ENCODE measurements around the gene PXDN. TPM values are rescaled to one million over a fixed set of nuclear protein-coding genes. Genes with fewer than 3 reads are reported as not detected.

Gene PXDN
- polyA plus RNA-seq, 10 donors, result 134 to 247 (median 172) TPM

DNA sequence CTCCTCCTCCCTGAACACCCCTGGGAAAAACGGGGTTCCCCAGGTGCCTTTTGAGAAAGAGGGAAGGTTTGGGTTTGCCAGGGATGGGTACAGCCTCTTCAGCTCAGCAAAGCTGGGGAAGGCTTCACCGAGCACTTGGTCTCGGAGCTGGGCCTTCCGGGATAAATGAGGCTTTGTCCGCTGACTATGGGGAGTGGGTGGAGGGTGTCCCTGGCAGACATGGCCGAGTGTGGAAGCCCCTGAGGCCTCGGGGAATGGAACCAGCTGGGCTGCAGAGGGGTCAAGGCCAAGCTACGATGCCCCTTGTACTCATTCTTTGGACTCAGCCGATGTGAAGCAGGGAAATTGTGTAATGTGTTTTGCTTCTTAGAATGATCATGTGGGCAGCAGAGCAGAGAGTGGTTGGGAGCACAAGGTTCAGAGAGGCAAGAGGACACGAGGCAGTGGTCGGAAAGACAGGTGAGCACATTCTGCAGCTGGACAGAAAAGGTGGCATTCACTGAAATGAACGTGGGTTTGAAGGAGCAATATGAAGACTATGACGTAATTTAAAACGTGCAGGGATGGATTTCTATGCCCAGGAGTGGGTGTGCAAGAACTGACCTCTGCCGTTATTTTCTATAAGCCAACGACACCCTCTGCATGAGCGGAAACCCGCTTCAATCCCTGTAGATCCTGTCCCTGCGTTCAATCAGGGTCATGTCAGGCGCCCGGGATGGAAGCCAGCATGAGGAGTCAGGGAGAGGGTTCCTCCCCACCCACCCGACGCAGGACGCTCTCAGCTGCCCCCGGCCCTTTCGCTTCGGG, 142.6 kb downstream of the PXDN start:
- DNase-seq, result no peak

DNA sequence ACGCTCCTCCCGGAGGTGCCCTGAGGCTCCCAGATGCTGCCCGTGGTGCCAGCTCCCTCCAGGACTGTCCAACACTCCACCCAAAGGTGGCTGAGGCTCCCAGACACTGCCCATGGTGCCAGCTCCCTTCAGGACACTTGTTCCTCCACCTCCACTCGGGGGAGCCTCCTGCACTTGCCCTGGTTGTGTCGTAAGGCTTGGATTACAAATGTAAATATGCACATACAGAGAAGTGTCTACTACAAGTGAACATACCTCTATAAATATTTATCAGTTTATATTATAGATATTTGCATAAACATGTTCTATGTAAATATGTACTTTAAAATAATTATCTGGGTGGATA, 143.3 kb downstream of the PXDN start:
- DNase-seq, result no peak

DNA sequence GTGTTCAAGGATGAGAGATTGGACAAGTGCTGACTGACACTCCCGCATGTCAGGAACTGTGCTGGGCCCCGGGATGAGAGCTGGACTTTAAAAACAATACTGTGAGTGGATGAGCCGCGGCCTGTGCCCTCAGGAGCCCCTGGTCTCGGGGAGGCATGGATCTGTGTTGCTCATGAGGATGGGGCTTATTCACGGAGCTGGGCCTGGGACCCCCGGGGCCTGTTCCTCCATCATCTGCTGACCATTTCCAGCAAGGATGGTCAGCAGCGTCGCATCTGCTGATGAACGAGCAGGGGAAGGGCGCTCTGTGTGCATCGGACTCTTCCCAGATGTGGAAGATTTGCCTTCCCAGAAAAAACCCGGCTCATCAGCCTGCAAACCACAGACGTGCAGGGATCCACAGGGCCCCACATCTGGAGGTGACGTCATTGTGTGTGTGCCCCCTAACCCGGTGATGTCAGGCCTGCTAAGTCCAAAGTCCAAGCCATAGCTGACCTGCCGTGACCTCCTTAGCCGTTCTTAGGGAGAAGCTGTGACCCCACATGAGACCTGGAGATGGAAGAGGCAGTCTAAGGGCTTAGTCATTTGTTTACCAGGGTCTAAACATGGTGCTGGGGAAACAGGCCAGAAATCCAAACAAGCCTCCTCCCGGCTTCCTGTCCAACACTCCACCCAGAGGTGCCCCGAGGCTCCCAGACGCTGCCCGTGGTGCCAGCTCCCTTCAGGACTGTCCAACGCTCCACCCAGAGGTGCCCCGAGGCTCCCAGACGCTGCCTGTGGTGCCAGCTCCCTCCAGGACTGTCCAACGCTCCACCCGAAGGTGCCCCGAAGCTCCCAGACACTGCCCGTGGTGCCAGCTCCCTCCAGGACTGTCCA, 143.9 kb downstream of the PXDN start:
- DNase-seq, result no peak

DNA sequence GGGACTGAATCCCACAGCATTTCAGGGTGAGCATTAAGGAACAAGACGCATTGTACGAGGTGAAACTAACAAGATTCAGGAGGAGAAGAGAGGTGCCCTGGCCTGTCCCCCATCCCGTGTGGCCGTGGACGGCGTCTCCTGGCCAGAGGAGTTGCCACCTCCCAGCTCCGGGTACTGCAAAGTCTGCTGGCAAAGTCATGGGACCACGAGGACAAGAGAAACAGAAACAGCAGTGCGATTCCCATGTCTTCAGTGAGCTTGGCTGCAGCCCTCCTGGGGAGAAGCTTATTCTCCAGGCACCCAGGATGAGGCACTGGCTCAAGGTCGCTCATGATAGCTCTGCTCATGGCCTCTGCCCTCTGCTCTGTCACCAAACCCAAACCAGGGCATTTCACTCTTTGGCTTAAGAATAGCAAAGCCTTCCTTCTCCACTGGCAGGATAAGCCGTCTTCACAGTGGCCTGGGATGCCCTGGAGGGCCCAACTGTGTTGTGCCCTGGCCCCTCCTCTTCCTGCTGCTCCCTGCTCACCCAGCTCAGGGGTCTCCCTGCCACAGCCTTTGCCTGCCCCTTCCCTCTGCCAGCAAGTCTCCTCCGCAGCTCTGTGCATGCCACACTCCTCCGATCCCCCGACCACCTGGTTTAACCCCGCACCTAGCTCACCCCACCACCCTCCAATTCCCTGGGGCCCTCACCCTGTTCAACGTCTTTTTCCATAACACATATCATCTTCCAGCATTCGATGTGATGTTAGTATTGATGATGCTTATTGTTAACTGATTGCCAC, 144.8 kb downstream of the PXDN start:
- DNase-seq, result no peak

DNA sequence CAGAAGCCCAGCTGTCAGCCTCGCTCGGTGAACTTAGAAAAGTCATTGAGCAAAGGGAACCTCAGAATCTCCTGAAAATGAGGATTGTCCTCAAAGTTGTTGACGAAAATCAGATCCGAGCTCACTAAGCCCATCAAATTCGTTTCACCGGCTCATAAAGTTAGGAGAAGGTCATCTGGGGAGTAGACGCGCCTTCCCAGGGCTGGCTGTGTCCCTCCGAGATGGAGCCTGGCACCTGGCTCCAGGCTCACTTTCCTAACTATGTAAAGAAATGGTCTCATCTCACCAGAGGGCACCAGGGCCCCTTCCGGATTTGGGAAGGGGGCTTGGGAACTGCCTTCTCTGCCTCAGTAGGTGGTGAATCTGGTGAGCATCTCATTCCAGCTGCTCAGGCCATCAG, 145.5 kb downstream of the PXDN start:
- DNase-seq, result no peak

DNA sequence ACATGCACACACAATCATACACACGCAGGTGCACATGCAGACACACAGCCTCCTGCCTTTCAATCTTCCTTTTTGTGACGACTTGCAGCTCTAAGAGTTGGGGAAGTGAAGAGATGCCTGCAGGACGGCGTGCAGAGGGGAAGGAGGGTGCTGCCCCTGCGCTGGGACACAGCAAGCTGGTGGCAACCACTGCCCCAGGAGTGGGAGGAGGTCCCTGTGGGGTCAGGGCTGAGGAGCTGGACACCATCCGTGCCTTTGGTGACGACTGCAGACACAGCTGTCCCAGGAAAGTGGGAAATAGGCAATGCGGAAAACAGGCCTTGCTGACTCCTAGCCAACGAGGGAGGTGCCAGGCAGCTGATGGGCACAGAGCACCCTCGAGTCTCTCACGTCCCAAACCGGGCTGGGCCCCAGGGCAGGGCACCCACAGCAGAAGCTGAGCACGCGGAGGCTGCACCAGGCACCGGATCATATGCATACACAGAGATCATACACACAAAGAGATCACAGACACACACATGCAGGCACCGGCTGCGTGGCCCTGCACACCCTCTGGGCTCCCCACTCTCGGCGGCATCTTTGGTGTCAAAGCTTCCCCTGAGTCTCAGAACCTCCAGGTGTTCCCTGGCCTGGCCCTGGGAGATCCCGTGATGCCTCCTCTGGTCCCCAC, 146.1 kb downstream of the PXDN start:
- no peak for DNase-seq

DNA sequence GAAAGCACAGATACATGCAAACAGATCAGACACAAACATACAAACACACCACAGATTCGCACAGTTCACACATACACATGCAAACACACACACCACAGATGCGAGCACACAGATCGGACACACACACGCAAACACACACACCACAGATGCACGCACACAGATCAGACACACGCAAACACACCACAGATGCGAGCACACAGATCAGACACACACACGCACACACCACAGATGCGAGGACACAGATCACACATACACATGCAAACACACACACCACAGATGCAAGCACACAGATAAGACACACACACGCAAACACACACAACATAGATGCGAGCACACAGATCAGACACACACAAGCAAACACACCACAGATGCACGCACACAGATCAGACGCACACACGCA, 149.0 kb downstream of the PXDN start:
- DNase-seq, result no peak

DNA sequence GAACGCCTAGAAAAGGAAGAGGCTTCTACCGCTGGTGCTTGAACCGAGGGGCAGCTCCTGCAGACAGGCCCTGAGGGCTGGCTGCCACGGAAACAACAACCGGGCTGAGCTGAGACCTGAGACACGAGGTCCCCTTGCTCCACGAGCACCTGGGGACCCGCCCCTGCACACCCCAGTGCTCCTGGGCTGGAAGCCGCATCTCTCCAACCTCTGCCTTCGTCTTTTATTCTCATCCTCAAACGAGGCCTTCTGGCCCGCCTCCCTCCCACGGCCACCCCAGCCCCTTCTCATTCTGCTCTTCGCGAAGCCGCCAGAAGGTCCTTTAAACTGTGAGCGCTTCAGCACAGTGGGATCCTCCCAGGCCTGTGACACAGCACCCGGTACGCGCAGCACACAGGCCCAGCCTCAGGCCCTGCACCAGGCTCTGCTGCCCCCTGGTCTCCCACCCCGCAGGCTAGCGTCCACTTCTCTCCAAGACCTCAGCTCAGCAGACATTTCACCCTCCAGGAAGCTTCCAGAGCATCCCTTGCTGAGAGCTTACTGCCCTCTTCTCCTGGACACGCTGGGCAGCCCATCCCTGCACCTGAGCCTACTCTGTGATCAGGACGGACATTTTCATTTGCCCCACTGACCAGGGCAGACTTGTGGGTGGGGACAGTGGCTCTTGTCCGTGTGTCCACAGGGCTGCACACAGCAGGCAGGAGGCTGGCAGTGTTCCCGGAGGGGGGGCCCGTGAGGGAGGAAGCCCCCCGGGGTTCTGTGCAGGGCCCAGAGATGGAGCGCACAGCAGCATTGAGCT, 149.7 kb downstream of the PXDN start:
- DNase-seq, result no peak

DNA sequence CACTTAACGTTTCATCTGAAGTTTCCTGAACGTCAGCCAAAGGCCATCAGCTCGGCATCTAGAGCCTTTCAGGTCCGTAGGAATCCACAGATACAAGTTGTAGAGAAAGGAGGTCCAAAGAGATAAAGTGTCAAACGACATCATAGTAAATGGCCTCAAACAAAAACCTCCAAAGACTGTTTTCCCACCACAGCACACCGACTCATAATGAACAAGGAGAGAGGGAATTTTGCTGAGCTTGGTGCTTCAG, 150.3 kb downstream of the PXDN start:
- DNase-seq, result no peak

DNA sequence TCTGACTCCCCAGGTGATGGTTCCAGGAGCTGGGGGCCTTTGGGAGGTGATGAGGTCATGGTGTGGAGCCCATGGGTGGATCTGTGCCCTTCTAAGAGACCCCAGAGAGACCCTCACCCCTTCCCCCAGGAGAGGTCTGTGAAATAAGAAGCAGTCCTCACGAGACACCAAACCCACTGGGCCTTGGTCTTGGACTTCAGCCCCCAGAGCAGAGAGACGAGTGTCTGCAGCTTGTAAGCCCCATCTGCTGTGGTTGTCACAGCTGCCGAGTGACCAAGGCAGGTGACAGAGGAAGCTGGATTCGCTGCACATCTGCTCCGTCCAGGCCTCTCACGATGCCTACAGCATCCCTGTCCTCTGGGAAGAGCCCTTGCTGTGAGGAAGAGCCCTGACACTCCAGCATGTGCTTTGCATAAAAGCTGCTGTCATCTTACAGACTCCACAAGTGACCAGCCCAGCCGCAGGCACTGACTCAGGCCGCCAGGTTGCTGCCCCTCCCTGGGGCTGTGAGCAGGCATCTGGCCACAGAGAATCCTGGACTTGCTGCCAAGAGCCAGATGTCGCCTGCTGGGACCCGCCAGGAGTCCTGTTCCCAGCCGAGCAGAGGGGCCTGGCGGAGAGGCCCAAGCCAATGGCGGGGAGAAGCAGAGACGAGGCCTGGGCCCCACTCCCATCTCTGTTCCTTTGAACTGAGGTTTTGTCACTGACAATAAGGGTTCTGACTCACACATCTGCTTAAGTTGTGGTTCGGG, 150.8 kb downstream of the PXDN start:
- peak in 2 of 3 donors; percentile 73 to 78 for DNase-seq

DNA sequence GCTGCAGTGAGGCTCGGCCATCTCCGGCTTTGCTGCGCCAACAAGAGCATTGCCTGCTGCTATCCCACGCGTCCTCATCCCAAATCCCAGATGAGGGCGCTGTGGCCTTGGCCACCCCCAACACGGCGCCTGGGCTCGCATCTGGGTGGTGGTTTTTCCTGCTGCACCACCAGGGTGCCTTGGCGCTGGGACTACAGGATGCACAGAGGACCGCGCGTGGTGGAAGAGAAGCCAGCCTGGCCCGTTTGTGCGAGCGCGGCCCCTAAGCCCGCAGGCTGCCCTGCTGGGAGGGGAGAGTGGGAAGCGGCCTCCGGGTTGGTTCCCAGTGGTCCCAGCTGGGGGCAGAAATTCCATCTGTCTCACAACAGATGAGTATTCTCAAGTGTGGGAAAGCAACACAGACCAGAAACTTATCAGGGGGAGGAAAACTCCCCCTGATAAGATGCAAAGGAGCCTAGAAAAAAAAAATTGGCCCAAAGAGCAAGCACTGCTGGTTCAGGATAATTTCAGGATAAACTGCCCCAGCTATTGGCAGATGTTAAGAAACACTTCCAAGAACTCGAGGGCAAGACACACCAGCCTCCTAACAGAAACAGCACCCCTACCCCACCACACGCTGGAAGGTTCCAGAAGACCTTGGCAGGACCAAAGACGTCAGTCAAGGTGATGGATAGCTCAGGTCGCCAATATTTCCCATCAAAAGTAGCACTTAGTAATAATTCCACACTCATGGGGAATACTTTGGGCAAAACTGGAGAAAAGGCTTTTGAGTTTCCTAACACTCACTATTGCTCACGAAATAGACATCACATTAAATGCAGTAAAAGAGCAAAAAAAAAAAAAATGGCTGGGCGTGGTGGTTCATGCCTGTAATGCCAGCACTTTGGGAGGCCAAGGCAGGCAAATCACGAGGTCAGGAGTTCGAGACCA, 152.1 kb downstream of the PXDN start:
- DNase-seq, result peak; percentile 56 to 83 (median 58)

DNA sequence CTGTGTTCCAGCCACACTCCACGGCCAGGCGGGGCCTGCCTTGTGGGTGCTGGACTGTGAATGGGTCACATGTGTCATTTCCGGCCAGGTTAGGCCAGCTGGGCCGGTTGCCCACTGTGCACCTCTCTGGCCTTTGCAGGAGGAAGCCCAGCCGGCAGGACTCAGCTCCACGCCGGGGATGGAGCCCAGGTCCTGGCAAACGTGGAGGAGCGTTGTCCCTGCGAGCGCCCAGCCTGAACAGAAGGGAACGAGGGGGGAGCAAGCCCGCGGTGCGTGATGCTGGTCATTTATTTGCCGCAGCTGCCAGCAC, 152.9 kb downstream of the PXDN start:
- no peak for DNase-seq

DNA sequence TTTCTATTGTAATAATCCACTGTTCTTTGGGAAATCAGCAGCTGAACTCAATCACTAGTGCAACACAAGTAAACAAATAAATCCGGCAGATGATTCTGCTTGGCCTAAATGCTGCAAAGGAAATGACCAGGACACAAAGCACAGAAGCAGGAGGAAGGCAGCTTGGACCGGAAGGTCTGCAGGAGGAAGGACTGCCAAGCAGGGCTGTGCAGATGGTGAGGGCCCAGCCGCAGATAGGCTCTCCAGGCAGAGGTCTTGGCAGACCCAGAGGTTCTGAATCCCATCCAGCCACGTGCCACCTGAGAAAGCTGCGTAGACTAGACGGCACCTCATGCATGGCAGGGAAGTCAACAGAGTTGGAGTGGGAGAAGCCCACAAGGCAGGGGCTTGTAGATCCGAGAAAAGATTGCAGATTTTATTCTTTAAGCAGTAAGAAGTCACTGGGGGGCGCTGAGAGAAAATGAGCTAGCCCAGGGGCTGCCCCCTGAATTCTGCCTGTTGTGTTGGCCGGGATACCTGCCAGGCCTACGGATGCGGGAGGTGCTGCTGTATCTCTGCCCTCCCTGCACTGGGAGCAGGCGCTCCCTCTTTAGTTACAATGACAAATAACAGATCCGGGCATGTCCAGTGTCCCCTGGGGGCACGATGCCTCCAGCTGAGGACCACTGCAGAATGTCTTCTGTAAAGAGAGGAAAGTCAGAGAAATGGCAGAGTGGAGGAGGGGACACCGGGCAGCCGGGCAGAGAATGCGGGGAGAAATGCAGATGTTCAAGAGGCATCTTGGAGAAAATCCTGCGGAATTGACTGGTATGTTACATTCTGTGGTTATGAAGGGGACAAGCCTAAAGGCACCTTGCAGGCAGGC, 153.5 kb downstream of the PXDN start:
- no peak for DNase-seq

DNA sequence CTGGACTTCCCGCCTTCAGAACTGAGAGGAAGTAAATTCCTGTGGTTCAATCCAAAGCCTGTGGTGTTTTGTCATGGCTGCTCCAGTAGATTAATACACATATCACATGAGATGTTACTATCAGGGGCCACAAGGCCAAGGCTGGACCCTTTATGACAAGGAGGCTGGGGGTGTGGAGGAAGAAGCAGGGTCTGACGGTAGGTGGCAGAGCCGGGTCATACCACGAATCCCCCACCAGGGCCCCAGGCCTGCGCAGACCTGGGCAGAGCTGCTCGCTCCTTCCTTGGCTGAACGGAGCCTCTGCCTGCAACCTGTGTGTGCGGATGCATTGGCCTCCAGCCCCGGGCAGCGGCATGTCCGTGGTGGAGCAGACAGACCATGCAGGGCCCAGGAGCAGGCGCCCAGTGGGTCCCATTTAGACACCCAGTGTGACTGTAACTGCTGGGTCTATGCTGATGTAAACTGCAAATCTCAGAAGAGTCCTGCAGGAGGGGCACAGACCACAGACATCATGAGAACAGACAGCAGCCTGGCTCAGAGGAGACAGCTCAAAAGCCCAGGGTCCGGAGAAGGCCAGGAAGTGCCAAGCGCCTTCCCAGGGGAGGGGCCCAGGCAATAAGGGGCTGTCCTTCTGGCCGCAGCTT, 155.2 kb downstream of the PXDN start:
- DNase-seq, result no peak

DNA sequence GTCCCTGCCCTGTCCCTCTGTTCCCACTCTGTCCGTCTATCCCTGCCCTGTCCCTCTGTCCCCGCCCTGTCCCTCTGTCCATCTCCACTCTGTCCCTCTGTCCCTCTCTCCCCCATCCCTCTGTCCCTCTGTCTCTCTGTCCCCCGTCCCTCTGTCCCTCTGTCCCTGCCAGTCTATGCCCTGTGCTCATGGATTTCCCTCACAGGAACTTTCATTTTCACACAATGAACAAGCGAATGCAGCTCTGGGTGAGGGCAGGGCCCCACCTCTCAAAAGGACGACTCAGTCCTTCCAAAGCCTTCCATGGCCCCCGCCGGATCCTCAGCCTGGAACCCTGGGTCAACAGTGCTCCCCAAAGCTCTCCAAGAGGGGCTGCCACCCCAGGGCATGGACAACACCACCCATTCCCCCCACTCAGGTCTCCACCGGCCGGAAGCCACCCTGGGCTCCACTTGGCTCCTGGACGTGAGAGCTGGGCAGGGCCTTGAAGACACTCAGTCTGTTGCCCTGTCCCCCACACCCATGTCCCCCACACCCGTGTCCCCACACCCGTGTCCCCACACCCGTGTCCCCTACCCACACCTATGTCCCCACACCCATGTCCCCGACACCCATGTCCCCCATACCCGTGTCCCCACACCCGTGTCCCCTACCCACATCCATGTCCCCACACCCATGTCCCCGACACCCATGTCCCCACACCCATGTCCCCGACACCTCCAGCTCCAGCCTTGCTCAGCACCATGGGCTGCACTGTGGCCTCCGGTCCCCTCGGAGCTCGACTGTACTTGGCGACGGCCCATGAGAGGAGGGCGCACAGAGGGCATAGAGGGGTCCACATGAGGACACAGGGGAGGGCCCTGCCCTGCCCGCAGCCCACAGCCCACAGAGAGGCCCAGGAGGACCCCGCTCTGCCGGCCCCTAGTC, 156.0 kb downstream of the PXDN start:
- DNase-seq, result no peak

DNA sequence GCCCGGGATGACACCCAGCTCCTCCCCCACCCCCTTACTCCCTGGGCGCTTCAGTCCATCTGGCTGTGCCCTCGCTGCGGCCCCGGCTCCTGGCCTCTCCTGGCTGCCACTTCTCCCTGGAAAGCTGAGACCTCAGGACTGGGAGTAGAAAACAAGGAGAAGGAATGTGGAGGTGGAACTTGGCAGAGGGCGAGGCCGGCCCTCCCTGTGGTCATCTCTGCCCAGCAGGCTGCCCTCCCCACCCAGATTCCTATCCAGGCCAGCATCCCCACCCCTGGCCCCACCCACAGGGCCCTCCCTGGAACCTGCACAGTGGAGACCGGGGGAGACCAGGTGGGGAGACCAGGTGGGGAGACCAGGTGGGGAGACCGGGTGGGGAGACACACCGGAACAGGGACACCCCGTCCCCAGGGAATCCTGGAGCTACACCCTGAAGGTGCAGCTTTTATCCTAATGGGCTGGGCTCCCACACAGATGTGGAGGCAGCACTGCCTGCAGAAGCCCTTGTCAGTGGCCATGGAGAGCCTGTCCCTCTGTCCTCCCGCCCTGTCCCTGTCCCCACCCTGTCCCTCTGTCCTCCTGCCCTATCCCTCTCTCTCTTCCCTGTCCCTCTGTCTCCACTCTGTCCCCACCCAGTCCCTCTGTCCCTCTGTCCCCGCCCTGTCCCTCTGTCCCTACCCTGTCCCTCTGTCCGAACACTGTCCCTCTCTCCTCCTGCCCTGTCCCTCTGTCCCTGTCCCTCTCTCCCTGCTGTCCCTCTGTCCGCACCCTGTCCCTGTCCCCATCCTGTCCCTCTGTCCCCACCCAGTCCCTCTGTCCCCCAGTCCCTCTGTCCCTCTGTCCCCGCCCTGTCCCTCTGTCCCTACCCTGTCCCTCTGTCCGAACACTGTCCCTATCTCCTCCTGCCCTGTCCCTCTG, 157.1 kb downstream of the PXDN start:
- DNase-seq, result no peak
